PFSK-1 (cell line): ENCODE data around the gene TPSD1.

ENCODE experiments used
- FOXP2 ChIP-seq: optimal IDR thresholded peaks from 2 replicates; pipeline ENCODE3; 2011; ENCODE audit warnings: borderline replicate concordance, control low read depth, inconsistent platforms; ENCODE audit not compliant: insufficient read depth; ENCODE audit errors: extremely low read length, extremely low read depth
- POLR2AphosphoS5 ChIP-seq: IDR thresholded peaks from 2 replicates; pipeline ENCODE4 v1.6.1; 2012; ENCODE audit warnings: low read depth, mild to moderate bottlenecking, control low read depth, low read length, moderate library complexity
- REST ChIP-seq, 2 experiments: IDR thresholded peaks; 2 replicates each; pipeline versions ENCODE4 v1.6.1 to v1.8.0; 2011 to 2012; ENCODE audit warnings: low read depth in 2 of 2, low read length in 2 of 2, control low read depth in 1 of 2, inconsistent platforms in 1 of 2, mild to moderate bottlenecking in 1 of 2, moderate library complexity in 1 of 2; ENCODE audit not compliant: insufficient read depth in 1 of 2
- SIN3A ChIP-seq: IDR thresholded peaks from 2 replicates; pipeline ENCODE4 v1.6.1; 2012; ENCODE audit warnings: mild to moderate bottlenecking, low read length, moderate library complexity, borderline replicate concordance; ENCODE audit not compliant: insufficient read depth
- TAF1 ChIP-seq: IDR thresholded peaks from 2 replicates; pipeline ENCODE4 v1.6.1; 2012; ENCODE audit warnings: low read length, control low read depth, borderline replicate concordance; ENCODE audit not compliant: insufficient read depth

The TPSD1 gene

GRCh38 chr16:1283296-1283695 is 27.4 kb downstream of the TPSD1 start:
- no peak for TF ChIP-seq FOXP2
- TF ChIP-seq SIN3A: no peak
- TF ChIP-seq REST (IDR thresholded peaks at IDR 0.05; ENCODE audit: insufficient read depth in 1 of 2, low read depth in 2 of 2, low read length in 2 of 2): no peak
- no peak for TF ChIP-seq TAF1
- no peak for TF ChIP-seq POLR2AphosphoS5

- TF ChIP-seq SIN3A (no peak), REST (IDR thresholded peaks at IDR 0.05; ENCODE audit: insufficient read depth in 1 of 2, low read depth in 2 of 2, low read length in 2 of 2) (no peak), FOXP2 (no peak), TAF1 (no peak), POLR2AphosphoS5 (no peak)
Observed at GRCh38 chr16:1283996-1284616, 28.2 kb downstream of the TPSD1 start.

GRCh38 chr16:1285669-1286512 is 30.0 kb downstream of the TPSD1 start:
- TF ChIP-seq SIN3A (no peak), REST (IDR thresholded peaks at IDR 0.05; ENCODE audit: insufficient read depth in 1 of 2, low read depth in 2 of 2, low read length in 2 of 2) (no peak), FOXP2 (no peak), POLR2AphosphoS5 (no peak)

- TF ChIP-seq TAF1 (no peak), POLR2AphosphoS5 (no peak), REST (IDR thresholded peaks at IDR 0.05; ENCODE audit: insufficient read depth in 1 of 2, low read depth in 2 of 2, low read length in 2 of 2) (no peak), SIN3A (no peak), FOXP2 (no peak)
Observed at GRCh38 chr16:1286513-1287094, 30.7 kb downstream of the TPSD1 start.
